Measurements from ENCODE around the gene PAPOLB. TPM values are rescaled to one million over a fixed set of nuclear protein-coding genes. Genes with fewer than 3 reads are reported as not detected.

PAPOLB gene
- total and polyA plus RNA-seq, 2 of the 8 experiments (the other 6 are each of a cell fraction or from before 2014, with no cell fraction given): 0.02 to 0.15 TPM

DNA sequence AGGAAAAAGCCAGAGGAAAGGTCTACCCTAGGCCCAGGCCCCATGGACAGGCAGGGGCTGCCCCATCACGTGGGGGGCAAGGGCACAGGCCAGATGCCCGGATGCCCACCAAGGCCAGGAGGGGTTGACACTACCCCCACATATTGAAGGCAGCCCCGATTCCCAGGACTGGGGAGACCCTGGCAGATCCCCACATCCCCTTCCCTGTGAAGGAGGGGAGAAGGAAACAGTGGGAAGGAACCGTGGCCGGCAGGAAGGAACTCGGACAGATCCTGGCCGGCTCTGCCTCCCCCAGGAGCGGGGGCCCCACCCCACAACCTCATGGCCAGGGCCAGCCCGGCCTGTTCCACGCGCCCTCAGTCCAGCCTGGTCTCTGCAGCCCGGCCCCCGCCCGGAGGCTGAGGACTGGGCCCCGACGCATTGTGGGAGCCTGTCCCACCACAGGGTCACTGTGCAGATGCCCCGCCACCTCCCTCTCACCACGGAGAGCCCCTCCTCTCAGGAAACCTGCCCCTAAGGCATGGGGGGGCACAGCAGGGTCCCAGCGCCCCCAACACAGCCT is 41.3 kb downstream of the PAPOLB start (continued):
- no peak for TF ChIP-seq TEAD4 (IDR thresholded peaks at IDR 0.05; ENCODE audit: low read depth, low read length)

Data from H1 (cell line).